Neuronal stem cell (in vitro differentiated cells): ENCODE data around the gene PHF12.

Experiments used
- DNase-seq: peaks from one replicate; pipeline ENCODE4 v3.0.0-alpha.2; 2013; ENCODE audit warnings: low spot score
- H2AFZ ChIP-seq: one replicate; pipeline ENCODE4 v1.6.1; 2013; ENCODE audit warnings: mild to moderate bottlenecking, low read length, inconsistent platforms
- H2AK5ac ChIP-seq: 2 replicates; pipeline ENCODE4 v1.6.1; 2013; ENCODE audit warnings: low read depth, mild to moderate bottlenecking, inconsistent platforms, low read length, moderate library complexity, mixed read lengths
- H2BK120ac ChIP-seq: 2 replicates; pipeline ENCODE4 v1.6.1; 2013; ENCODE audit warnings: low read depth, mild to moderate bottlenecking, inconsistent platforms, low read length, moderate library complexity, mixed read lengths
- H2BK12ac ChIP-seq: one replicate; pipeline ENCODE4 v1.6.1; 2013; ENCODE audit warnings: low read length, inconsistent platforms
- H2BK15ac ChIP-seq: 2 replicates; pipeline ENCODE4 v1.6.1; 2013; ENCODE audit warnings: mild to moderate bottlenecking, low read length, inconsistent platforms, mixed read lengths
- H2BK5ac ChIP-seq: one replicate; pipeline ENCODE4 v1.6.1; 2013; ENCODE audit warnings: inconsistent platforms, mild to moderate bottlenecking, low read length, moderate library complexity
- H3K14ac ChIP-seq: one replicate; pipeline ENCODE4 v1.6.1; 2013; ENCODE audit warnings: low read length, inconsistent platforms
- H3K18ac ChIP-seq: 2 replicates; pipeline ENCODE4 v1.6.1; 2013; ENCODE audit warnings: low read length, inconsistent platforms
- H3K23ac ChIP-seq: 2 replicates; pipeline ENCODE4 v1.6.1; 2013; ENCODE audit warnings: low read depth, mild to moderate bottlenecking, mixed read lengths, low read length, inconsistent platforms; ENCODE audit not compliant: poor library complexity
- H3K27ac ChIP-seq: replicated peaks from 3 replicates; pipeline ENCODE4 v1.5.1; 2013; ENCODE audit warnings: low read length, inconsistent platforms
- H3K27me3 ChIP-seq, 3 experiments: 2 replicates each; pipeline ENCODE4 v1.6.1; 2013; ENCODE audit warnings: low read length in 3 of 3, mild to moderate bottlenecking in 2 of 3, inconsistent platforms in 1 of 3, low read depth in 1 of 3, mixed read lengths in 1 of 3, moderate library complexity in 1 of 3; ENCODE audit not compliant: control insufficient read depth in 3 of 3, insufficient read depth in 3 of 3
- H3K36me3 ChIP-seq, 2 donors: replicated peaks in 1 of 2; 2 replicates each; pipeline ENCODE4 v1.6.1; 2013; ENCODE audit warnings: low read length in 2 of 2; ENCODE audit not compliant: control insufficient read depth in 2 of 2, insufficient read depth in 2 of 2
- H3K4ac ChIP-seq: 2 replicates; pipeline ENCODE4 v1.6.1; 2013; ENCODE audit warnings: inconsistent platforms, mild to moderate bottlenecking, low read length, moderate library complexity
- H3K4me1 ChIP-seq, 2 donors: 1 replicate in 1 of 2; 2 replicates in 1 of 2; pipeline ENCODE4 v1.6.1; 2013; ENCODE audit warnings: low read length in 2 of 2, low read depth in 1 of 2; ENCODE audit not compliant: control insufficient read depth in 2 of 2, insufficient read depth in 1 of 2
- H3K4me2 ChIP-seq: one replicate; pipeline ENCODE4 v1.6.1; 2013; ENCODE audit warnings: mild to moderate bottlenecking, low read length, inconsistent platforms; ENCODE audit not compliant: insufficient read depth, poor library complexity, severe bottlenecking
- H3K4me3 ChIP-seq, 2 donors: 2 replicates each; pipeline ENCODE4 v1.5.1; 2013; ENCODE audit warnings: low read length in 2 of 2, mild to moderate bottlenecking in 2 of 2, inconsistent platforms in 1 of 2, moderate library complexity in 1 of 2
- H3K79me1 ChIP-seq: one replicate; pipeline ENCODE4 v1.6.1; 2013; ENCODE audit warnings: low read depth, mild to moderate bottlenecking, inconsistent platforms, low read length, moderate library complexity
- H3K9ac ChIP-seq: one replicate; pipeline ENCODE4 v1.6.1; 2013; ENCODE audit warnings: mild to moderate bottlenecking, low read depth, low read length, inconsistent platforms; ENCODE audit not compliant: poor library complexity
- H3K9me3 ChIP-seq, 2 donors: replicated peaks in 1 of 2; 2 replicates each; pipeline versions ENCODE3 to v1.6.1; 2013; ENCODE audit warnings: low read length in 2 of 2, mild to moderate bottlenecking in 2 of 2, inconsistent platforms in 1 of 2, low read depth in 1 of 2, mixed read lengths in 1 of 2, moderate library complexity in 1 of 2; ENCODE audit not compliant: control insufficient read depth in 2 of 2, insufficient read depth in 1 of 2
- H4K8ac ChIP-seq: one replicate; pipeline ENCODE4 v1.6.1; 2013; ENCODE audit warnings: low read depth, mild to moderate bottlenecking, inconsistent platforms, low read length, moderate library complexity
- H4K91ac ChIP-seq: one replicate; pipeline ENCODE4 v1.6.1; 2013; ENCODE audit warnings: low read length, low read depth, mild to moderate bottlenecking, inconsistent platforms; ENCODE audit not compliant: poor library complexity
- WGBS, 2 donors: extraction: QIAGEN DNeasy Blood & Tissue Kit; methylation state at CpG; one replicate each; pipeline ENCODE4 v1.1.7; 2013; ENCODE audit warnings: missing lambda C conversion rate in 2 of 2, mixed read lengths in 1 of 2; ENCODE audit not compliant: insufficient read length in 2 of 2, insufficient replicate concordance in 1 of 2; ENCODE audit errors: extremely low coverage in 2 of 2; 5-methylcytosine and 5-hydroxymethylcytosine counted together

Gene PHF12

GRCh38 chr17:28926786-28927185, 24.5 kb downstream of the PHF12 start:
- H3K4me3 ChIP-seq: no peak overlapping the region

GRCh38 chr17:28926366-28926765, 25.0 kb downstream of the PHF12 start:
- peaks cover 21 to 82% of the 10 kb centered on the region in 2 donors for H3K36me3 ChIP-seq
- H3K4me3 ChIP-seq: no peak overlapping the region

More at GRCh38 chr17:28926786-28927185, 24.5 kb downstream of the PHF12 start:
- Histone ChIP-seq H3K14ac (no peak overlapping the region), H3K4me2 (no peak overlapping the region), H4K8ac (no peak overlapping the region), H3K9ac (no peak overlapping the region), H3K18ac (no peak overlapping the region), H3K9me3 (no peaks in the 10 kb centered on the region), H3K36me3 (peaks cover 18 to 79% of the 10 kb centered on the region in 2 donors), H2BK5ac (no peak overlapping the region), H3K27me3 (no peaks in the 10 kb centered on the region), H4K91ac (no peak overlapping the region), H3K79me1 (no peaks in the 10 kb centered on the region), H3K27ac (no peak overlapping the region), H3K4me1 (no peaks in the 10 kb centered on the region), H3K4ac (no peak overlapping the region), H3K23ac (no peak overlapping the region), H2AK5ac (no peak overlapping the region), H2BK12ac (no peak overlapping the region), H2BK15ac (no peak overlapping the region), H2BK120ac (no peak overlapping the region), H2AFZ (no peak overlapping the region)
- no peak for DNase-seq
- no CpG with 5 or more reads among the region's 4 CpGs for WGBS, 2 donors

GRCh38 chr17:28925912-28926365, 25.4 kb downstream of the PHF12 start:
- no CpG with 5 or more reads among the region's 2 CpGs for WGBS, 2 donors
- no peak overlapping the region for H3K27ac ChIP-seq
- DNase-seq: no peak

More at GRCh38 chr17:28926366-28926765, 25.0 kb downstream of the PHF12 start:
- Histone ChIP-seq H2BK12ac (no peak overlapping the region), H3K9ac (no peak overlapping the region), H4K8ac (no peak overlapping the region), H3K79me1 (no peaks in the 10 kb centered on the region), H3K23ac (no peak overlapping the region), H3K4me2 (no peak overlapping the region), H3K4me1 (no peaks in the 10 kb centered on the region), H2BK5ac (no peak overlapping the region), H3K14ac (no peak overlapping the region), H3K18ac (no peak overlapping the region), H2AFZ (no peak overlapping the region), H3K27me3 (no peaks in the 10 kb centered on the region), H2BK15ac (no peak overlapping the region), H3K27ac (no peak overlapping the region), H4K91ac (no peak overlapping the region), H3K9me3 (no peaks in the 10 kb centered on the region), H3K4ac (no peak overlapping the region), H2BK120ac (no peak overlapping the region), H2AK5ac (no peak overlapping the region)
- WGBS, 2 donors: no CpG with 5 or more reads among the region's 2 CpGs
- no peak for DNase-seq

GRCh38 chr17:28920201-28920600, 31.1 kb downstream of the PHF12 start:
- DNase-seq: no peak
- Histone ChIP-seq H3K4me3 (no peak overlapping the region), H3K4me1 (no peaks in the 10 kb centered on the region), H3K9me3 (no peaks in the 10 kb centered on the region), H2BK120ac (no peak overlapping the region), H3K14ac (no peak overlapping the region), H4K91ac (no peak overlapping the region), H3K27me3 (no peaks in the 10 kb centered on the region), H2BK12ac (no peak overlapping the region), H2BK5ac (no peak overlapping the region), H3K4me2 (no peak overlapping the region), H3K18ac (no peak overlapping the region), H3K23ac (no peak overlapping the region), H2AFZ (no peak overlapping the region), H3K27ac (no peak overlapping the region), H2BK15ac (no peak overlapping the region), H3K4ac (no peak overlapping the region), H2AK5ac (no peak overlapping the region), H3K79me1 (no peaks in the 10 kb centered on the region), H3K9ac (no peak overlapping the region), H3K36me3 (peaks cover 47 to 97% of the 10 kb centered on the region in 2 donors), H4K8ac (no peak overlapping the region)

More at GRCh38 chr17:28925912-28926365, 25.4 kb downstream of the PHF12 start:
- Histone ChIP-seq H3K18ac (no peak overlapping the region), H3K79me1 (no peaks in the 10 kb centered on the region), H3K9ac (no peak overlapping the region), H2BK15ac (no peak overlapping the region), H3K23ac (no peak overlapping the region), H3K36me3 (peaks cover 25 to 86% of the 10 kb centered on the region in 2 donors), H2BK120ac (no peak overlapping the region), H4K8ac (no peak overlapping the region), H2BK12ac (no peak overlapping the region), H2BK5ac (no peak overlapping the region), H3K4ac (no peak overlapping the region), H3K9me3 (no peaks in the 10 kb centered on the region), H3K14ac (no peak overlapping the region), H3K4me3 (no peak overlapping the region), H2AK5ac (no peak overlapping the region), H3K27me3 (no peaks in the 10 kb centered on the region), H4K91ac (no peak overlapping the region), H3K4me1 (no peaks in the 10 kb centered on the region), H2AFZ (no peak overlapping the region), H3K4me2 (no peak overlapping the region)
